Fibroblast of lung (primary cell): ENCODE measurements around the gene ADAR.

Source experiments
- EZH2 ChIP-seq: IDR thresholded peaks from 2 replicates; pipeline ENCODE4 v1.5.1; 2012; ENCODE audit warnings: low read length, control low read depth, mild to moderate bottlenecking; ENCODE audit errors: missing control alignments
- TF ChIP-seq, protein P1 (sequence below), 2 donors: IDR thresholded peaks in 1 of 2; conservative IDR thresholded peaks in 1 of 2; 1 replicate in 1 of 2; 2 replicates in 1 of 2; pipeline ENCODE4 v1.5.1; 2011 to 2012; ENCODE audit warnings: low read length in 2 of 2, control low read depth in 1 of 2, inconsistent platforms in 1 of 2, low read depth in 1 of 2, mild to moderate bottlenecking in 1 of 2

DNA sequence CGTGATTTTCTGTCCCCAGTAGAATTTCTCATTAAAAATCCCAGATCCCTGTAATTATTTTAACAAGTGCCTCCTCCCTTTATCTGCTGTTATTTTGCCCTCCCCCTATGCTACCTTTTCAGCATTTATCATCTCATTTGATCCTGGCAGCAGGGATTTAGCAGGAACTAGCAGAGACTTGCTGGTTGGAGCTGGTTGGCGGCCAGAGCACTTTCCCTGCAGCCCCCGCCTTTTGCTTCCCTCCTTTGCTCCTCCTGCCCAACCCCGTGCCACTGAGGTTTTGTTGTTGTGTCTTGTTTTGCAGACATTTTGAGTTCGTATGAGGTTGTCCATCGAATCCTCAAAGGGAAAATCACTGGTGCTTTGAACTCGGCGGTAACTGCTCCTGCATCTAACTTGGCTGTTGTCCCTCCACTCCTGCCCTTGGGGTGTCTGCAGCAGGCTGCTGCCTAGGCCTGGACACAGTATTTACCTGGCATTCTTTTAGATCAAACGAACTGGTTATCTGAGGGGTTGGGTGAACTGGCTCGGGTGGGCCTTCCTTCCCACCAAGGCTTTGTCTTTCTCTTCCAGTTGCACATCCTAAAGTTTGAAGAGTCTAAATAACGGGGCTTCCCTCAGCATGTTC, 60.8 kb downstream of the ADAR start:
- TF ChIP-seq, protein P1, sequence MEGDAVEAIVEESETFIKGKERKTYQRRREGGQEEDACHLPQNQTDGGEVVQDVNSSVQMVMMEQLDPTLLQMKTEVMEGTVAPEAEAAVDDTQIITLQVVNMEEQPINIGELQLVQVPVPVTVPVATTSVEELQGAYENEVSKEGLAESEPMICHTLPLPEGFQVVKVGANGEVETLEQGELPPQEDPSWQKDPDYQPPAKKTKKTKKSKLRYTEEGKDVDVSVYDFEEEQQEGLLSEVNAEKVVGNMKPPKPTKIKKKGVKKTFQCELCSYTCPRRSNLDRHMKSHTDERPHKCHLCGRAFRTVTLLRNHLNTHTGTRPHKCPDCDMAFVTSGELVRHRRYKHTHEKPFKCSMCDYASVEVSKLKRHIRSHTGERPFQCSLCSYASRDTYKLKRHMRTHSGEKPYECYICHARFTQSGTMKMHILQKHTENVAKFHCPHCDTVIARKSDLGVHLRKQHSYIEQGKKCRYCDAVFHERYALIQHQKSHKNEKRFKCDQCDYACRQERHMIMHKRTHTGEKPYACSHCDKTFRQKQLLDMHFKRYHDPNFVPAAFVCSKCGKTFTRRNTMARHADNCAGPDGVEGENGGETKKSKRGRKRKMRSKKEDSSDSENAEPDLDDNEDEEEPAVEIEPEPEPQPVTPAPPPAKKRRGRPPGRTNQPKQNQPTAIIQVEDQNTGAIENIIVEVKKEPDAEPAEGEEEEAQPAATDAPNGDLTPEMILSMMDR (conservative IDR thresholded peaks at IDR 0.05 in 1 of 2, IDR thresholded peaks at IDR 0.05 in 1 of 2; ENCODE audit: low read depth in 1 of 2, low read length in 2 of 2) = no peak
- TF ChIP-seq EZH2 = no peak
